CD14-positive monocyte (primary cell): ENCODE data around the gene FAAP100. TPM values are rescaled to one million over a fixed set of nuclear protein-coding genes. Genes with fewer than 3 reads are reported as not detected.

Source experiments
- DNase-seq, 3 donors: peaks; one replicate each; pipeline ENCODE4 v3.0.0-alpha.2; 2011 to 2022
- H2AFZ ChIP-seq: 2 replicates; pipeline ENCODE4 v1.6.0; 2012; ENCODE audit warnings: mild to moderate bottlenecking, low read depth, low read length, inconsistent platforms; ENCODE audit not compliant: insufficient read depth, poor library complexity, severe bottlenecking
- H3K27ac ChIP-seq, 2 donors: 1 replicate in 1 of 2; 2 replicates in 1 of 2; pipeline ENCODE4 v1.5.1; 2012 to 2013; ENCODE audit warnings: low read length in 2 of 2, control low read depth in 1 of 2, inconsistent platforms in 1 of 2, low read depth in 1 of 2, mild to moderate bottlenecking in 1 of 2
- H3K27me3 ChIP-seq, 2 donors: one replicate each; pipeline versions ENCODE4 v1.6.0 to v1.6.1; 2011 to 2013; ENCODE audit warnings: low read length in 2 of 2; ENCODE audit not compliant: control insufficient read depth in 2 of 2, insufficient read depth in 2 of 2
- H3K36me3 ChIP-seq, 2 donors: replicated peaks in 1 of 2; 1 replicate in 1 of 2; 2 replicates in 1 of 2; pipeline versions ENCODE4 v1.5.1 to v1.6.1; 2012 to 2013; ENCODE audit warnings: low read length in 2 of 2, control low read depth in 1 of 2, inconsistent platforms in 1 of 2, mild to moderate bottlenecking in 1 of 2; ENCODE audit not compliant: insufficient read depth in 2 of 2, control insufficient read depth in 1 of 2
- H3K4me1 ChIP-seq, 2 donors: 1 replicate in 1 of 2; 2 replicates in 1 of 2; pipeline versions ENCODE4 v1.5.1 to v1.6.1; 2012 to 2013; ENCODE audit warnings: low read length in 2 of 2, control low read depth in 1 of 2, inconsistent platforms in 1 of 2, mild to moderate bottlenecking in 1 of 2, moderate library complexity in 1 of 2; ENCODE audit not compliant: insufficient read depth in 2 of 2, control insufficient read depth in 1 of 2
- H3K4me2 ChIP-seq: replicated peaks from 2 replicates; pipeline ENCODE3; 2012; ENCODE audit warnings: low read length, moderate library complexity, mild to moderate bottlenecking; ENCODE audit not compliant: poor library complexity, severe bottlenecking; ENCODE audit errors: extremely low read depth
- H3K4me3 ChIP-seq, 3 experiments: fragments of 200-600 bp in 1 of 3; sonication (generic) in 1 of 3; replicated peaks in 1 of 3; 1 replicate in 2 of 3; 2 replicates in 1 of 3; pipeline ENCODE4 v1.5.1; 2011 to 2013; ENCODE audit warnings: low read length in 3 of 3, mild to moderate bottlenecking in 3 of 3, control low read depth in 2 of 3, low read depth in 2 of 3, inconsistent platforms in 1 of 3, moderate library complexity in 1 of 3
- H3K79me2 ChIP-seq: 2 replicates; pipeline ENCODE4 v1.6.0; 2012; ENCODE audit warnings: mild to moderate bottlenecking, control low read depth, inconsistent platforms, low read length, moderate library complexity; ENCODE audit not compliant: insufficient read depth
- H3K9ac ChIP-seq: 2 replicates; pipeline ENCODE4 v1.6.0; 2017; ENCODE audit warnings: low read length, mild to moderate bottlenecking; ENCODE audit not compliant: insufficient read depth, poor library complexity, severe bottlenecking
- H3K9me3 ChIP-seq, 2 donors: replicated peaks in 1 of 2; 1 replicate in 1 of 2; 2 replicates in 1 of 2; pipeline versions ENCODE4 v1.5.1 to v1.6.1; 2012 to 2013; ENCODE audit warnings: low read length in 2 of 2, control low read depth in 1 of 2; ENCODE audit not compliant: control insufficient read depth in 1 of 2, insufficient read depth in 1 of 2
- H4K20me1 ChIP-seq: 2 replicates; pipeline ENCODE4 v1.6.0; 2012; ENCODE audit warnings: mild to moderate bottlenecking, low read length, control low read depth, moderate library complexity; ENCODE audit not compliant: insufficient read depth
- H3K27ac Mint-ChIP-seq, 7 donors: one replicate each; pipeline ENCODE4 v1.8.0; 2020; ENCODE audit warnings: mild to moderate bottlenecking in 7 of 7, mixed read lengths in 7 of 7, moderate library complexity in 6 of 7, inconsistent platforms in 2 of 7
- H3K27me3 Mint-ChIP-seq, 3 donors: one replicate each; pipeline ENCODE4 v1.8.0; 2021 to 2022; ENCODE audit warnings: low read depth in 3 of 3, mild to moderate bottlenecking in 3 of 3, mixed read lengths in 3 of 3, moderate library complexity in 3 of 3, inconsistent platforms in 1 of 3
- H3K36me3 Mint-ChIP-seq, 2 donors: one replicate each; pipeline ENCODE4 v1.8.0; 2020; ENCODE audit warnings: mixed read lengths in 2 of 2, inconsistent platforms in 1 of 2, mild to moderate bottlenecking in 1 of 2
- H3K4me1 Mint-ChIP-seq: one replicate; pipeline ENCODE4 v1.8.0; 2020; ENCODE audit warnings: mild to moderate bottlenecking, mixed read lengths
- H3K4me3 Mint-ChIP-seq, 2 donors: one replicate each; pipeline ENCODE4 v1.8.0; 2020; ENCODE audit warnings: mild to moderate bottlenecking in 2 of 2, mixed read lengths in 2 of 2, moderate library complexity in 1 of 2
- H3K9me3 Mint-ChIP-seq, 7 donors: one replicate each; pipeline ENCODE4 v1.8.0; 2020 to 2022; ENCODE audit warnings: mixed read lengths in 7 of 7, mild to moderate bottlenecking in 6 of 7, moderate library complexity in 6 of 7, inconsistent platforms in 2 of 7
- CTCF ChIP-seq: fragments of 200-600 bp; IDR thresholded peaks from one replicate; pipeline ENCODE4 v1.8.0; 2022; ENCODE audit warnings: antibody characterized with exemption, mild to moderate bottlenecking
- WGBS: methylation state at CpG from one replicate; pipeline ENCODE4 v1.1.5; 2013; ENCODE audit warnings: missing lambda C conversion rate; ENCODE audit not compliant: insufficient coverage; 5-methylcytosine and 5-hydroxymethylcytosine counted together
- intact Hi-C, 2 donors: fragments of 100-400 bp; cut with micrococcal nuclease; formaldehyde crosslinking; loops; one replicate each; pipeline versions ENCODE4 v1.15.0 to v1.15.1; 2023
- polyA plus RNA-seq, 3 donors: library from polyadenylated mRNA; depleted of rRNA in 1 of 3; unstranded in 2 of 3; stranded (reverse) in 1 of 3; fragments of 300-500 nt in 2 of 3; fragments of >200 nt in 1 of 3; fragmentation: Illumina TruSeq in 2 of 3; gene quantifications; 1 replicate in 2 of 3; 2 replicates in 1 of 3; pipeline ENCODE4 v1.2.3, GENCODE V29; 2012 to 2021

The FAAP100 gene
- polyA plus RNA-seq, 3 donors = 10.3 to 37.6 (median 13.9) TPM

GRCh38 chr17:81528384-81528650, 23.8 kb downstream of the FAAP100 start:
- H3K36me3 Mint-ChIP-seq = no peaks in the 10 kb centered on the region
- Histone ChIP-seq H3K27me3 (peaks cover 0 to 45% of the 10 kb centered on the region in 2 donors), H2AFZ (no peak overlapping the region), H3K9ac (no peak overlapping the region), H3K4me2 (no peak overlapping the region), H3K79me2 (no peaks in the 10 kb centered on the region), H3K36me3 (no peaks in the 10 kb centered on the region), H3K27ac (no peak overlapping the region), H3K4me1 (peaks cover 2 to 6% of the 10 kb centered on the region in 2 donors), H3K4me3 (no peak overlapping the region), H3K9me3 (no peaks in the 10 kb centered on the region), H4K20me1 (no peaks in the 10 kb centered on the region)
- peaks cover 2% of the 10 kb centered on the region for H3K4me1 Mint-ChIP-seq
- H3K27ac Mint-ChIP-seq = no peak overlapping the region
- DNase-seq = no peak
- TF ChIP-seq CTCF = no peak
- H3K9me3 Mint-ChIP-seq = no peaks in the 10 kb centered on the region
- 74% methylated on average over 20 of the region's 20 CpGs for WGBS
- intact Hi-C loops = no loop called here
- H3K4me3 Mint-ChIP-seq = no peak overlapping the region
- H3K27me3 Mint-ChIP-seq = peaks cover 12 to 58% (median 37%) of the 10 kb centered on the region in 3 donors

GRCh38 chr17:81527591-81528383, 24.4 kb downstream of the FAAP100 start, which contains the start of gene FSCN2:
Gene FSCN2, plus strand, starts transcription at chr17:81528377. Its CDS starts 155 bp downstream, at chr17:81528532.
- Histone ChIP-seq H3K27me3 (peaks cover 0 to 42% of the 10 kb centered on the region in 2 donors), H3K4me1 (peaks cover 4 to 10% of the 10 kb centered on the region in 2 donors), H3K36me3 (no peaks in the 10 kb centered on the region), H4K20me1 (no peaks in the 10 kb centered on the region), H3K4me2 (no peak within 1 kb of the TSS), H3K79me2 (no peaks in the 10 kb centered on the region), H3K27ac (no peak within 1 kb of the TSS), H3K9ac (no peak within 1 kb of the TSS), H3K9me3 (no peaks in the 10 kb centered on the region), H3K4me3 (no peak within 1 kb of the TSS), H2AFZ (no peak within 1 kb of the TSS)
- H3K4me1 Mint-ChIP-seq = peaks cover 3% of the 10 kb centered on the region
- H3K36me3 Mint-ChIP-seq = no peaks in the 10 kb centered on the region
- intact Hi-C loops = no loop called here
- no peak for DNase-seq
- H3K27ac Mint-ChIP-seq = peak within 1 kb of the TSS in 1 of 7 donors; percentile 5
- peak within 1 kb of the TSS in 1 of 2 donors; percentile 67 for H3K4me3 Mint-ChIP-seq
- no peaks in the 10 kb centered on the region for H3K9me3 Mint-ChIP-seq
- WGBS = 74% methylated on average over 38 of the region's 42 CpGs
- no peak for TF ChIP-seq CTCF
- H3K27me3 Mint-ChIP-seq = peaks cover 11 to 60% (median 42%) of the 10 kb centered on the region in 3 donors
